ENCODE results near the gene DHRSX. TPM values are rescaled to one million over a fixed set of nuclear protein-coding genes. Genes with fewer than 3 reads are reported as not detected.
"Not testable (repeated sequence)": the region's sequence is repeated elsewhere in the genome, so short reads cannot be mapped to it uniquely, and the experiment has no call there.

The DHRSX gene
- total and polyA plus RNA-seq, 3 experiments from 2014 or later: 21.5 to 26.6 (median 25.3) TPM

DNA sequence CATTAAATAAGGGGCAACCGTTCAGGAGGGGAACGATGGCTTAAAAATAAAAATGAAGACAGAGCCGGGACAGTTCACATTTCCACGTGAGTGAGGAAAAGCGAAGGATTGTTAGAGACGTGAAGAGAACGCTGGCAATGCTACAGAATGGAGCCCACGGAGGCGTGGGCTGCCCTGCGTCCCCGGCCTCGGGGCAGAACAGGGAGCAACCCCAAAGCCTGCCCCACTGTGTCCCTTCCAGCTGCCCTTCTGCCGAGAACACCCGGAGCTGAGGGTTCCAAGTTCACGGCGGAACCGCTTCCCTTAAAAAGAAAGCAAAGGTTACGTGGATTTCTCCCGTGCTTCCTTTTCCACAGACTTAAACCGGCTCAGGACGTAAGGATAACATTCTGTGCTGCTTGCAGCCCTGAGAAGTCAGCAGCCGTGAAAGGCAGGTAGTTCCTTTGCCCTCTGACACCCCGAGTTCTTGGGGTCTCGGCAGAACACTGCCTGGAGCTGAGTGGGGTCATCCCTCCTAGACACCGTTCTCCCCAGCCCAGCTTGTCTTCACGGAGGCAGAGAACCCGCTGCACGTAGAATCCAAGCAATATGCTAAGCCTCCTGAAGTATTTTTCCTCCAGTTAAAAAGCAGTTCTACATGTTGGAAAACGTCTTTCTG, 14.2 kb downstream of the DHRSX start:
- Mint-ChIP-seq H3K36me3 (peaks cover 3 to 60% (median 17%) of the 10 kb centered on the region in 3 donors), H3K4me3 (no peak overlapping the region), H3K9me3 (no peaks in the 10 kb centered on the region), H3K4me1 (peaks cover 5 to 6% (median 6%) of the 10 kb centered on the region in 3 donors), H3K27ac (peak overlapping the region in 1 of 8 donors; percentile 58), H3K27me3 (no peaks in the 10 kb centered on the region)
- no peak overlapping the region for H3K4me3 ChIP-seq (ENCODE audit: low read length)
- H3K27me3 ChIP-seq (ENCODE audit: insufficient read depth, low read length, poor library complexity, severe bottlenecking): no peaks in the 10 kb centered on the region
- ChIA-PET POLR2A (no interaction called here), CTCF (no interaction called here)
- H3K9me3 ChIP-seq (ENCODE audit: low read length): no peaks in the 10 kb centered on the region
- H3K36me3 ChIP-seq (ENCODE audit: insufficient read depth, low read length): no peaks in the 10 kb centered on the region
- DNase-seq: no peak
- no peaks in the 10 kb centered on the region for H3K4me1 ChIP-seq (ENCODE audit: insufficient read depth, low read length)
- H3K27ac ChIP-seq (ENCODE audit: low read depth, low read length): no peak overlapping the region

DNA sequence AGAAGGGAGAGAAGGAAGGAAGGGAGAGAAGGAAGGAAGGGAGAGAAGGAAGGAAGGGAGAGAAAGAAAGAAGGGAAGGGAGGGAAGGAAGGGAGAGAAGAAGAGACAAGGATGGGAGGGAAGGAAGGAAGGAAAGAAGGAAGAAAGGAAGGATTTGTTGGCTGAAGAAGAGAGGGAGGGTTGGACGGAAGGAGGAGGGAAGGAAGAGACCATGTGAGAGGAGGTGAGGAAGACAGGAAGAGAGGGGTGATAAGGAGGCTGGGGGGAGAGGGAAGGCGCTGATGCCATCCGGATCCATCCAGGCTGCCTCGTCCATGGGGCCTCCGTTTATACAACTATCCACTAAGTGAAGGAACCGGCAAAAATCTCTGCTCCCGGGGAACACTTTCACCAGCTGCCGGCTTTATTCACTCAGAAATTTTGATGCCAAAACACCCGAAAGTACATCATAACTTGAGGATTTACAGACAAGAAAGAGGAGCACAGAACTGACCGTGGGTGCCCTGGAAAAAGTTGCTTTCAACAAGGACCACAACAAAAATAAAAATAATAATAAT, 14.9 kb downstream of the DHRSX start:
- Histone ChIP-seq H3K4me3 (ENCODE audit: low read length) (no peak overlapping the region), H3K27me3 (ENCODE audit: insufficient read depth, low read length, poor library complexity, severe bottlenecking) (no peaks in the 10 kb centered on the region), H3K4me1 (ENCODE audit: insufficient read depth, low read length) (no peaks in the 10 kb centered on the region), H3K27ac (ENCODE audit: low read depth, low read length) (no peak overlapping the region), H3K36me3 (ENCODE audit: insufficient read depth, low read length) (no peaks in the 10 kb centered on the region), H3K9me3 (ENCODE audit: low read length) (no peaks in the 10 kb centered on the region)
- no peak for DNase-seq
- CTCF ChIA-PET: no interaction called here
- POLR2A ChIA-PET: no interaction called here
- Mint-ChIP-seq H3K36me3 (peaks cover 3 to 55% (median 16%) of the 10 kb centered on the region in 3 donors), H3K27me3 (no peaks in the 10 kb centered on the region), H3K4me1 (peaks cover 5 to 6% (median 6%) of the 10 kb centered on the region in 3 donors), H3K4me3 (no peak overlapping the region), H3K27ac (peak overlapping the region in 1 of 8 donors; percentile 34), H3K9me3 (no peaks in the 10 kb centered on the region)

DNA sequence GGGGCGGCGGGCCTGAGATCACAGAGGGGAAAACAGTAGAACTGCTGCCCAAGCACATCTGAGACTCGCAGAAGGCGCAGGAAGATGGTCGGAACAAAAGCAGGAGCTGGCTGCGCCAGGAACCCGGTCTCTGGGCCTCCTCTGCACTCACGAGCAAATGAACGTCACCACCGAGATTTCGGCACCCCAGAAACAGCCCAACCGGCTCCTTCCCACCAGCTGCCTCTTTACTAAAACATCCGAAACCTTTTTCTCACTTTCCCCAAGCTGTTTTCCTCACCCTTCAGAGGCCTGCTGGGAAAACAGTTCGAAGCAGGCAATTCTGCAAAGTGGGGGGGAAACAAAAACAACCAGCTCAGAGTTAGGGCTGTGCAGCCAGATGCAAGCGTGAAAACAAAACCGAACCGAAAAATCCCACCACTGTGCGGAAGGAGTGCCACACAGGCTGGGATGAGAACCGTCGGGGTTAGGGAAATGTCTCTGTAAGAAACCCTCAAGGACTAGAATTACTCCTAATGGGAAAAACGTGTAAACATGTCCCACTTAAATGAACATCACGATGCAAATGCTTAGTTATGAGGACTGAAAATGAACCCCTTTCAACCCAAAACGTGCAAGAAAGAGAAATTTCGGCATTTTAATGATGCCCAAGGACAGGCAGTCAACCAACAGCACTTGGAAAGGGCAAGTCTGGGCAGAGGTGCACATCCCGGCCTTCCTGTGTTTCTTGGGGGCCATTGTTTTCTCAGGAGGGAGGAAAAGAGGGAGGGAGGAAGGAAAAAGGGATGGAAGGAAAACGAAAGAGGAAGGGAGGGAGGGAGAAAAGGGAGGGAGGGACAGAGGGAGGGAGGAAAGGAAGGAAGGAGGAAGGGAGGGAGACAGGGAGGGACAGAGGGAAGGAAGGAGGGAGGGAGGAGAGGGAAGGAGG, 15.8 kb downstream of the DHRSX start:
- H3K9me3 Mint-ChIP-seq: peaks cover 0 to 3% (median under 1%) of the 10 kb centered on the region in 5 donors
- POLR2A ChIA-PET: no interaction called here
- CTCF ChIA-PET: no interaction called here
- DNase-seq: no peak
- no peak overlapping the region for H3K4me3 Mint-ChIP-seq
- no peaks in the 10 kb centered on the region for H3K36me3 ChIP-seq (ENCODE audit: insufficient read depth, low read length)
- H3K36me3 Mint-ChIP-seq: peaks cover 6 to 50% (median 17%) of the 10 kb centered on the region in 3 donors
- H3K4me1 ChIP-seq (ENCODE audit: insufficient read depth, low read length): no peaks in the 10 kb centered on the region
- H3K27ac ChIP-seq (ENCODE audit: low read depth, low read length): no peak overlapping the region
- no peak overlapping the region for H3K4me3 ChIP-seq (ENCODE audit: low read length)
- H3K4me1 Mint-ChIP-seq: peaks cover 5 to 6% (median 6%) of the 10 kb centered on the region in 3 donors
- peak overlapping the region in 1 of 8 donors; percentile 54 for H3K27ac Mint-ChIP-seq
- no peaks in the 10 kb centered on the region for H3K27me3 ChIP-seq (ENCODE audit: insufficient read depth, low read length, poor library complexity, severe bottlenecking)
- H3K27me3 Mint-ChIP-seq: no peaks in the 10 kb centered on the region
- no peaks in the 10 kb centered on the region for H3K9me3 ChIP-seq (ENCODE audit: low read length)

DNA sequence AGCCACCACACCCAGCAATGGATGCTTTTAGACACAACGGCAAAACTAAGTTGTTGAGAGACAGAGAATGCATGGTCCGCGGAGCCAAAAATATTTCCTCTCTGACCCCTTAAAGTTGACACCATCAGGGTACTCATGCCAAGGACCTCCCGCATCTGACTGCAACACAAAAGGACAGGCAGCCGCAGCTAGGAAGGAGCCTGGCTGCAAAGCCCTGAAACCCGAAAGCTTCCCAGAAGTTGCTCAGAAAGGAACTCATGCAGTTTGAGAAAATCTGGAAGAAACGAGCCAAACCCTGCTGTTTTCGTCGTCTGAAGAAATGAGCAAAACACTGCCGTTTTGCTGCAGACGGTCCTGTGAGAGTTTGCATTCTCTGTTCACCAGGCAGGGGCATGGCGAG, 16.5 kb downstream of the DHRSX start:
- Mint-ChIP-seq H3K27me3 (no peaks in the 10 kb centered on the region), H3K27ac (peak overlapping the region in 1 of 8 donors; percentile 75)
- CTCF ChIA-PET: no interaction called here

DNA sequence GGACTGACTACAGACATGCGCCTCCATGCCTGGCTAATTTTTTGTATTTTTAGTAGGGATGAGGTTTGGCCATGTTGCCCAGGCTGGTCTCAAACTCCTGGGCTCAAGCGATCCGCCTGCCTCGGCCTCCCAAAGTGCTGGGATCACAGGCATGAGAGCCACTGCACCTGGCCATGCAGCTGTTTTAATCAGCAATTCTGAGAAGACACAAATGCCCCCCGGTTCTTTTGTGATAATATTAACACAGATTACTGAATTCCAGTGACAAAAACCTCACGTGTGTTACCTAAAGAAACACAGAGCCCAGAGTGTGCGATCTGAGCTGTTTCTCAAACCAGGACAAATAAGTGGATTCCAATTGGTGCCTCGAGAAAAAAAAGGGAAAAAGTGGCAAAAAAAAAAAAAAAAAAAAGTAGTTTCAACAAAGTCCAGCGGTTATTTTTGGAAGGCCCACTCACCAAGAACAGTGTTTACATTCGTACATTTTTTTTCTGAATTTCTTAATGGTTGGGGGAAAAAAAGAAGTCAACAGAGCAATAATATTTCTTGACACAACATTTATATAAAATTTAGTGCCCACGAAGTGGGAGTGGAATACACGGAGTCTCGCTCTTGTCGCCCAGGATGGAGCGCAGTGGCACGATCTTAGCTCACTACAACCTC, 17.2 kb downstream of the DHRSX start:
- Histone ChIP-seq H3K9me3 (ENCODE audit: low read length) (no peaks in the 10 kb centered on the region), H3K4me3 (ENCODE audit: low read length) (no peak overlapping the region), H3K27ac (ENCODE audit: low read depth, low read length) (no peak overlapping the region), H3K36me3 (ENCODE audit: insufficient read depth, low read length) (no peaks in the 10 kb centered on the region), H3K27me3 (ENCODE audit: insufficient read depth, low read length, poor library complexity, severe bottlenecking) (no peaks in the 10 kb centered on the region), H3K4me1 (ENCODE audit: insufficient read depth, low read length) (no peaks in the 10 kb centered on the region)
- Mint-ChIP-seq H3K27me3 (no peaks in the 10 kb centered on the region), H3K36me3 (peaks cover 11 to 43% (median 21%) of the 10 kb centered on the region in 3 donors), H3K4me1 (peaks cover 6 to 9% (median 8%) of the 10 kb centered on the region in 3 donors), H3K27ac (no peak overlapping the region), H3K9me3 (peaks cover 0 to 5% (median 4%) of the 10 kb centered on the region in 5 donors), H3K4me3 (no peak overlapping the region)
- no peak for DNase-seq
- POLR2A ChIA-PET: no interaction called here
- CTCF ChIA-PET: no interaction called here

More for the DNA sequence above, 16.5 kb downstream of the DHRSX start:
- Mint-ChIP-seq H3K36me3 (peaks cover 11 to 47% (median 23%) of the 10 kb centered on the region in 3 donors), H3K4me1 (peaks cover 5 to 6% (median 6%) of the 10 kb centered on the region in 3 donors), H3K9me3 (peaks cover 0 to 5% (median 4%) of the 10 kb centered on the region in 5 donors), H3K4me3 (no peak overlapping the region)
- H3K27ac ChIP-seq (ENCODE audit: low read depth, low read length): no peak overlapping the region
- DNase-seq: no peak
- no peak overlapping the region for H3K4me3 ChIP-seq (ENCODE audit: low read length)
- no peaks in the 10 kb centered on the region for H3K4me1 ChIP-seq (ENCODE audit: insufficient read depth, low read length)
- H3K9me3 ChIP-seq (ENCODE audit: low read length): no peaks in the 10 kb centered on the region
- no peaks in the 10 kb centered on the region for H3K36me3 ChIP-seq (ENCODE audit: insufficient read depth, low read length)
- POLR2A ChIA-PET: no interaction called here
- H3K27me3 ChIP-seq (ENCODE audit: insufficient read depth, low read length, poor library complexity, severe bottlenecking): no peaks in the 10 kb centered on the region

DNA sequence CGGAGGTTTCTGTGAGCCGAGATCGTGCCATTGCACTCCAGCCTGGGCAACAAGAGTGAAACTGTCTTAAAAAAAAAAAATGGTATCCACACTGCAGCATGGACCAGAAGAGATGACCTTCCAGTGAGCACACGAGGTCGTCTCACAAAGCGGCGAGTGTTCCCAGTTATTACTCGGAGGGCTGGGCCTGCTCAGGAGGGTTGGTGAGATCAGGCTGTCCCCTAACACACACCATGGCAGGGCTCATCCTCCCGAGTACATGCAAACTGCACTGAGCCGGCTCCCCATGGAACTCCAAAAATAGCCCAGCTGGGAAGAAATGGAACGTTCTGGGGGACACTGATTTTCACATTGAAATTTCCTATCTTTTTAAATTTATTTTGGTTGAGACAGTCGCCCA, 19.2 kb downstream of the DHRSX start:
- H3K4me3 Mint-ChIP-seq; H3K9me3 Mint-ChIP-seq; H3K9me3 ChIP-seq (ENCODE audit: low read length); H3K4me1 ChIP-seq (ENCODE audit: insufficient read depth, low read length); H3K27me3 Mint-ChIP-seq; H3K4me3 ChIP-seq (ENCODE audit: low read length); H3K36me3 ChIP-seq (ENCODE audit: insufficient read depth, low read length); CTCF ChIA-PET; POLR2A ChIA-PET; H3K27me3 ChIP-seq (ENCODE audit: insufficient read depth, low read length, poor library complexity, severe bottlenecking); H3K27ac ChIP-seq (ENCODE audit: low read depth, low read length); H3K27ac Mint-ChIP-seq; DNase-seq: not testable (repeated sequence)
- peaks cover 8 to 25% (median 13%) of the 10 kb centered on the region in 3 donors for H3K36me3 Mint-ChIP-seq
- peaks cover 6 to 21% (median 9%) of the 10 kb centered on the region in 3 donors for H3K4me1 Mint-ChIP-seq

DNA sequence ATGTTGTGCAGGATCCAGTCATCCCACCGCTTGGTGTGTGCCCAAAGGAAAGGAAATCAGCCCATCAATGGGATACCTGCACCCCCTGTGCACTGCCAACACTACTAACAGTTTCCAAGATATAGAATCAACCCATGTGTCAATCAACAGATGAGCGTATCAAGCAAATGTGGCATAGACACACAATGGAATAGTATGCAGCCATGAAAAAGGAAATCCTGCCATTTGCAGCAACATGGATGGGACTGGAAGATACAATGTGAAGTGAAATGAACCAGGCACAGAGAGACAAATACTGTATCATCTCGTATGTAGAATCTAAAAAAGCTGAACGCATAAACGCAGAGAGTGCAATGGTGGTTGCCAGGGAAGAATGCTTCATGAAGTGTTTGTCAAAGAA, 20.8 kb downstream of the DHRSX start:
- POLR2A ChIA-PET; H3K27ac Mint-ChIP-seq; H3K4me1 ChIP-seq (ENCODE audit: insufficient read depth, low read length); H3K36me3 ChIP-seq (ENCODE audit: insufficient read depth, low read length); H3K27me3 ChIP-seq (ENCODE audit: insufficient read depth, low read length, poor library complexity, severe bottlenecking); H3K9me3 Mint-ChIP-seq; CTCF ChIA-PET; H3K4me3 ChIP-seq (ENCODE audit: low read length); DNase-seq; H3K27me3 Mint-ChIP-seq; H3K27ac ChIP-seq (ENCODE audit: low read depth, low read length); H3K9me3 ChIP-seq (ENCODE audit: low read length): not testable (repeated sequence)
- Mint-ChIP-seq H3K4me1 (peaks cover 6 to 32% (median 15%) of the 10 kb centered on the region in 3 donors), H3K36me3 (peaks cover 8 to 18% (median 11%) of the 10 kb centered on the region in 3 donors), H3K4me3 (peak overlapping the region in 1 of 7 donors; percentile 8)
